SK-N-SH (cell line): ENCODE results near the gene PPP1R12B.
"Not testable (repeated sequence)": the region's sequence is repeated elsewhere in the genome, so short reads cannot be mapped to it uniquely, and the experiment has no call there.

Source experiments
- CHD2 ChIP-seq: fragments of 150-350 bp; IDR thresholded peaks from 2 replicates; pipeline ENCODE4 v1.6.1; 2018; ENCODE audit warnings: low read length; ENCODE audit not compliant: partially characterized antibody
- EP300 ChIP-seq, 2 experiments: IDR thresholded peaks; 2 replicates each; pipeline versions ENCODE4 v1.4.0 to v1.6.1; 2012; ENCODE audit warnings: borderline replicate concordance in 1 of 2, low read depth in 1 of 2, low read length in 1 of 2
- EZH2phosphoT487 ChIP-seq: fragments of 200-600 bp; sonication (generic); IDR thresholded peaks from 2 replicates; pipeline ENCODE4 v1.6.1; 2017; ENCODE audit warnings: low read depth, mixed run types, mild to moderate bottlenecking, antibody characterized with exemption, moderate library complexity, borderline replicate concordance
- GABPA ChIP-seq: IDR thresholded peaks from 2 replicates; pipeline ENCODE4 v1.4.0; 2012; ENCODE audit warnings: low read depth, mild to moderate bottlenecking
- MEF2A ChIP-seq: IDR thresholded peaks from 2 replicates; pipeline ENCODE4 v1.4.0; 2012; ENCODE audit warnings: low read depth, borderline replicate concordance
- NFIC ChIP-seq: IDR thresholded peaks from 2 replicates; pipeline ENCODE4 v1.4.0; 2012; ENCODE audit warnings: borderline replicate concordance
- RCOR1 ChIP-seq: fragments of 150-350 bp; IDR thresholded peaks from 2 replicates; pipeline ENCODE4 v1.6.1; 2017; ENCODE audit warnings: antibody characterized with exemption, low read length
- RFX5 ChIP-seq: IDR thresholded peaks from 2 replicates; pipeline ENCODE4 v1.6.1; 2012; ENCODE audit warnings: mild to moderate bottlenecking, improper control_type of control experiment, low read length
- TAF1 ChIP-seq: IDR thresholded peaks from 2 replicates; pipeline ENCODE4 v1.6.1; 2012; ENCODE audit warnings: low read depth, mild to moderate bottlenecking, low read length, moderate library complexity, borderline replicate concordance
- YY1 ChIP-seq: IDR thresholded peaks from 2 replicates; pipeline ENCODE4 v1.4.0; 2012; ENCODE audit warnings: low read depth, mild to moderate bottlenecking
- TF ChIP-seq, protein P1 (sequence below): fragments of 200-600 bp; sonication (generic); IDR thresholded peaks from 2 replicates; pipeline ENCODE4 v1.6.1; 2017; ENCODE audit warnings: antibody characterized with exemption, mild to moderate bottlenecking, moderate library complexity
- TF ChIP-seq, protein P2 (sequence below): IDR thresholded peaks from 2 replicates; pipeline ENCODE4 v1.6.1; 2012; ENCODE audit warnings: mild to moderate bottlenecking, low read depth, low read length, moderate library complexity
- TF ChIP-seq, protein P3 (sequence below): fragments of 150-350 bp; IDR thresholded peaks from 2 replicates; pipeline ENCODE4 v1.6.1; 2017; ENCODE audit warnings: antibody characterized with exemption, low read length, low read depth, borderline replicate concordance
- TF ChIP-seq, protein P4 (sequence below): IDR thresholded peaks from 2 replicates; pipeline ENCODE4 v1.4.0; 2012; ENCODE audit warnings: low read depth

DNA sequence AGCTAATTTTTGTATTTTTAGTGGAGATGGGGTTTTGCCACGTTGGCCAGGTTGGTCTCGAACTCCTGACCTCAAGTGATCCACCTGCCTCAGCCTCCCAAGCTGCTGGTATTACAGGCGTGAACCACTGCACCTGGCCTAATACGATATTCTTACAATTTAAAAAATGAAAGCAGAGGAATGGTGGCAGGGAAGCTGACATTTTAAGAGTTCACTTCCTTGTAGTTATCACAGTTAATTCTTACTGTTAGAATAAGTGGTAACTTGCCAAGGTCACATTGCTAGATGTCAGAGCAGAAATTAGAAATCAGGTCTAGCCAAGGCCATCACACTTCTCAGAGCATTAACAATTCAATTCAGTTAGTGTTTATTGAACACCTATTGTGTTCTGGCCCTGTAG lies 207.5 kb downstream of the PPP1R12B start:
- TF ChIP-seq, protein P1, sequence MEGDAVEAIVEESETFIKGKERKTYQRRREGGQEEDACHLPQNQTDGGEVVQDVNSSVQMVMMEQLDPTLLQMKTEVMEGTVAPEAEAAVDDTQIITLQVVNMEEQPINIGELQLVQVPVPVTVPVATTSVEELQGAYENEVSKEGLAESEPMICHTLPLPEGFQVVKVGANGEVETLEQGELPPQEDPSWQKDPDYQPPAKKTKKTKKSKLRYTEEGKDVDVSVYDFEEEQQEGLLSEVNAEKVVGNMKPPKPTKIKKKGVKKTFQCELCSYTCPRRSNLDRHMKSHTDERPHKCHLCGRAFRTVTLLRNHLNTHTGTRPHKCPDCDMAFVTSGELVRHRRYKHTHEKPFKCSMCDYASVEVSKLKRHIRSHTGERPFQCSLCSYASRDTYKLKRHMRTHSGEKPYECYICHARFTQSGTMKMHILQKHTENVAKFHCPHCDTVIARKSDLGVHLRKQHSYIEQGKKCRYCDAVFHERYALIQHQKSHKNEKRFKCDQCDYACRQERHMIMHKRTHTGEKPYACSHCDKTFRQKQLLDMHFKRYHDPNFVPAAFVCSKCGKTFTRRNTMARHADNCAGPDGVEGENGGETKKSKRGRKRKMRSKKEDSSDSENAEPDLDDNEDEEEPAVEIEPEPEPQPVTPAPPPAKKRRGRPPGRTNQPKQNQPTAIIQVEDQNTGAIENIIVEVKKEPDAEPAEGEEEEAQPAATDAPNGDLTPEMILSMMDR: not testable (repeated sequence)
- TF ChIP-seq MEF2A; GABPA; EZH2phosphoT487; RCOR1; EP300 (IDR thresholded peaks at IDR 0.05; ENCODE audit: borderline replicate concordance in 1 of 2, low read depth in 1 of 2, low read length in 1 of 2); RFX5; YY1; TAF1; CHD2; NFIC: not testable (repeated sequence)
- TF ChIP-seq, protein P2, sequence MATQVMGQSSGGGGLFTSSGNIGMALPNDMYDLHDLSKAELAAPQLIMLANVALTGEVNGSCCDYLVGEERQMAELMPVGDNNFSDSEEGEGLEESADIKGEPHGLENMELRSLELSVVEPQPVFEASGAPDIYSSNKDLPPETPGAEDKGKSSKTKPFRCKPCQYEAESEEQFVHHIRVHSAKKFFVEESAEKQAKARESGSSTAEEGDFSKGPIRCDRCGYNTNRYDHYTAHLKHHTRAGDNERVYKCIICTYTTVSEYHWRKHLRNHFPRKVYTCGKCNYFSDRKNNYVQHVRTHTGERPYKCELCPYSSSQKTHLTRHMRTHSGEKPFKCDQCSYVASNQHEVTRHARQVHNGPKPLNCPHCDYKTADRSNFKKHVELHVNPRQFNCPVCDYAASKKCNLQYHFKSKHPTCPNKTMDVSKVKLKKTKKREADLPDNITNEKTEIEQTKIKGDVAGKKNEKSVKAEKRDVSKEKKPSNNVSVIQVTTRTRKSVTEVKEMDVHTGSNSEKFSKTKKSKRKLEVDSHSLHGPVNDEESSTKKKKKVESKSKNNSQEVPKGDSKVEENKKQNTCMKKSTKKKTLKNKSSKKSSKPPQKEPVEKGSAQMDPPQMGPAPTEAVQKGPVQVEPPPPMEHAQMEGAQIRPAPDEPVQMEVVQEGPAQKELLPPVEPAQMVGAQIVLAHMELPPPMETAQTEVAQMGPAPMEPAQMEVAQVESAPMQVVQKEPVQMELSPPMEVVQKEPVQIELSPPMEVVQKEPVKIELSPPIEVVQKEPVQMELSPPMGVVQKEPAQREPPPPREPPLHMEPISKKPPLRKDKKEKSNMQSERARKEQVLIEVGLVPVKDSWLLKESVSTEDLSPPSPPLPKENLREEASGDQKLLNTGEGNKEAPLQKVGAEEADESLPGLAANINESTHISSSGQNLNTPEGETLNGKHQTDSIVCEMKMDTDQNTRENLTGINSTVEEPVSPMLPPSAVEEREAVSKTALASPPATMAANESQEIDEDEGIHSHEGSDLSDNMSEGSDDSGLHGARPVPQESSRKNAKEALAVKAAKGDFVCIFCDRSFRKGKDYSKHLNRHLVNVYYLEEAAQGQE: not testable (repeated sequence)
- TF ChIP-seq, protein P3, sequence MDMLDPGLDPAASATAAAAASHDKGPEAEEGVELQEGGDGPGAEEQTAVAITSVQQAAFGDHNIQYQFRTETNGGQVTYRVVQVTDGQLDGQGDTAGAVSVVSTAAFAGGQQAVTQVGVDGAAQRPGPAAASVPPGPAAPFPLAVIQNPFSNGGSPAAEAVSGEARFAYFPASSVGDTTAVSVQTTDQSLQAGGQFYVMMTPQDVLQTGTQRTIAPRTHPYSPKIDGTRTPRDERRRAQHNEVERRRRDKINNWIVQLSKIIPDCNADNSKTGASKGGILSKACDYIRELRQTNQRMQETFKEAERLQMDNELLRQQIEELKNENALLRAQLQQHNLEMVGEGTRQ: not testable (repeated sequence)
- TF ChIP-seq, protein P4, sequence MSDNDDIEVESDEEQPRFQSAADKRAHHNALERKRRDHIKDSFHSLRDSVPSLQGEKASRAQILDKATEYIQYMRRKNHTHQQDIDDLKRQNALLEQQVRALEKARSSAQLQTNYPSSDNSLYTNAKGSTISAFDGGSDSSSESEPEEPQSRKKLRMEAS: not testable (repeated sequence)
